ENCODE results near the gene FLYWCH1. TPM values are rescaled to one million over a fixed set of nuclear protein-coding genes. Genes with fewer than 3 reads are reported as not detected.

Gene FLYWCH1
- total and polyA plus RNA-seq, 9 of the 15 experiments (the other 6 are each of a cell fraction or from before 2014, with no cell fraction given): 0.18 to 33.6 (median 11.3) TPM

- TF ChIP-seq CHD7 (IDR thresholded peaks at IDR 0.05; ENCODE audit: low read depth, low read length) (no peak), ZNF324 (CRISPR knock-in tag; IDR thresholded peaks at IDR 0.05) (no peak), NR2C2 (CRISPR knock-in tag; IDR thresholded peaks at IDR 0.05) (no peak), NR2C2 (tag; IDR thresholded peaks at IDR 0.05) (no peak), BACH1 (tag; IDR thresholded peaks at IDR 0.05) (no peak), PBX2 (CRISPR knock-in tag; IDR thresholded peaks at IDR 0.05; ENCODE audit: low read depth) (peak; percentile 52), PBX2 (tag; conservative IDR thresholded peaks at IDR 0.05; ENCODE audit: low read depth) (0 out of 2 replicates have a peak, but pooled peaks have one; percentile 27), BRF1 (IDR thresholded peaks at IDR 0.05; ENCODE audit: borderline replicate concordance, extremely low read depth, insufficient read length) (no peak), ZKSCAN8 (CRISPR knock-in tag; IDR thresholded peaks at IDR 0.05) (no peak), SAP30 (IDR thresholded peaks at IDR 0.05; ENCODE audit: borderline replicate concordance, insufficient read depth, low read depth, low read length, poor library complexity, severe bottlenecking) (no peak), HLTF (IDR thresholded peaks at IDR 0.05) (no peak), MNT (conservative IDR thresholded peaks at IDR 0.05) (peak in 1 of 2 experiments; percentile 54; a peak in 1 of 4 replicates)
These were observed 68.0 kb downstream of the FLYWCH1 start (continued) for GRCh38 chr16:2979669-2980226.

Measured in K562 (cell line).